SK-N-SH (cell line): ENCODE measurements around the gene SSTR5. TPM values are rescaled to one million over a fixed set of nuclear protein-coding genes. Genes with fewer than 3 reads are reported as not detected.

Experiments
- CTCF ChIA-PET: fragments of 300-600, 350-600 bp; formaldehyde crosslinking; extraction: SDS; loops from one replicate; lab custom pipeline; 2021; lab: Yijun Ruan, JAX
- POLR2A ChIA-PET: fragments of 350-600 bp; sonication (Branson Sonifier 250); formaldehyde crosslinking; extraction: SDS; loops from one replicate; lab custom pipeline; 2020; ENCODE audit warnings: antibody characterized with exemption, inconsistent platforms; lab: Yijun Ruan, JAX
- DNase-seq: peaks from one replicate; pipeline ENCODE4 v3.0.0; 2012
- H2AFZ ChIP-seq: fragments of 200-600 bp; sonication (generic); 2 replicates; pipeline ENCODE4 v1.8.1; 2016; ENCODE audit warnings: antibody characterized with exemption, mild to moderate bottlenecking, low read depth
- H3F3A ChIP-seq: fragments of 200-600 bp; sonication (generic); replicated peaks from 2 replicates; pipeline ENCODE3; 2016; ENCODE audit warnings: antibody characterized with exemption, mild to moderate bottlenecking; ENCODE audit not compliant: insufficient read depth
- H3K27ac ChIP-seq, 2 experiments: fragments of 200-500 bp in 1 of 2; fragments of 200-600 bp in 1 of 2; sonication (Bioruptor generic) in 1 of 2; sonication (generic), shearing (Covaris generic) in 1 of 2; 2 replicates each; pipeline versions ENCODE4 v1.5.1 to v1.6.1; 2014 to 2016; ENCODE audit warnings: low read depth in 2 of 2, inconsistent platforms in 1 of 2, low read length in 1 of 2, mild to moderate bottlenecking in 1 of 2, mixed read lengths in 1 of 2
- H3K27me3 ChIP-seq: fragments of 200-600 bp; sonication (generic), shearing (Covaris generic); 2 replicates; pipeline ENCODE4 v1.6.1; 2016; ENCODE audit warnings: mixed run types; ENCODE audit not compliant: insufficient read depth
- H3K36me3 ChIP-seq, 2 experiments: fragments of 200-500 bp in 1 of 2; fragments of 200-600 bp in 1 of 2; sonication (Bioruptor generic) in 1 of 2; sonication (generic) in 1 of 2; replicated peaks in 1 of 2; 2 replicates each; pipeline versions ENCODE3 to v1.5.1; 2014 to 2016; ENCODE audit warnings: low read length in 1 of 2, mild to moderate bottlenecking in 1 of 2; ENCODE audit not compliant: insufficient read depth in 2 of 2, control insufficient read depth in 1 of 2
- H3K4me1 ChIP-seq, 2 experiments: fragments of 200-500 bp in 1 of 2; fragments of 200-600 bp in 1 of 2; sonication (Bioruptor generic) in 1 of 2; sonication (generic), shearing (Covaris generic) in 1 of 2; 2 replicates each; pipeline versions ENCODE4 v1.5.1 to v1.6.1; 2014 to 2016; ENCODE audit warnings: low read depth in 1 of 2, low read length in 1 of 2, mixed run types in 1 of 2; ENCODE audit not compliant: insufficient read depth in 2 of 2, control insufficient read depth in 1 of 2
- H3K4me2 ChIP-seq: fragments of 200-600 bp; sonication (generic), shearing (Covaris generic); 2 replicates; pipeline ENCODE4 v1.6.1; 2017; ENCODE audit warnings: mixed run types
- H3K4me3 ChIP-seq, 2 experiments: fragments of 200-500 bp in 1 of 2; fragments of 200-600 bp in 1 of 2; sonication (Bioruptor generic) in 1 of 2; sonication (generic), shearing (Covaris generic) in 1 of 2; 2 replicates each; pipeline versions ENCODE4 v1.5.1 to v1.8.1; 2014 to 2016; ENCODE audit warnings: low read depth in 2 of 2, inconsistent platforms in 1 of 2, low read length in 1 of 2, mild to moderate bottlenecking in 1 of 2, mixed read lengths in 1 of 2, moderate library complexity in 1 of 2
- H3K79me2 ChIP-seq: fragments of 200-600 bp; sonication (generic); 2 replicates; pipeline ENCODE4 v1.8.1; 2017; ENCODE audit warnings: mild to moderate bottlenecking; ENCODE audit not compliant: insufficient read depth
- H3K9ac ChIP-seq: fragments of 200-600 bp; sonication (generic); 2 replicates; pipeline ENCODE4 v1.6.1; 2017; ENCODE audit warnings: mixed run types
- H3K9me2 ChIP-seq: fragments of 200-600 bp; sonication (generic); 2 replicates; pipeline ENCODE4 v1.6.1; 2017; ENCODE audit warnings: mixed run types
- H3K9me3 ChIP-seq: fragments of 200-600 bp; sonication (generic); 2 replicates; pipeline ENCODE4 v1.6.1; 2017; ENCODE audit warnings: mixed run types, mild to moderate bottlenecking, moderate library complexity
- H4K20me1 ChIP-seq: fragments of 200-600 bp; sonication (generic); 2 replicates; pipeline ENCODE4 v1.6.1; 2017; ENCODE audit warnings: mild to moderate bottlenecking, mixed run types; ENCODE audit not compliant: insufficient read depth
- ELF1 ChIP-seq: IDR thresholded peaks from 2 replicates; pipeline ENCODE4 v1.4.0; 2012
- EZH2phosphoT487 ChIP-seq: fragments of 200-600 bp; sonication (generic); IDR thresholded peaks from 2 replicates; pipeline ENCODE4 v1.6.1; 2017; ENCODE audit warnings: low read depth, mixed run types, mild to moderate bottlenecking, antibody characterized with exemption, moderate library complexity, borderline replicate concordance
- FOSL2 ChIP-seq: IDR thresholded peaks from 2 replicates; pipeline ENCODE4 v1.4.0; 2012; ENCODE audit warnings: low read depth, mild to moderate bottlenecking, moderate library complexity, borderline replicate concordance
- GABPA ChIP-seq: IDR thresholded peaks from 2 replicates; pipeline ENCODE4 v1.4.0; 2012; ENCODE audit warnings: low read depth, mild to moderate bottlenecking
- RCOR1 ChIP-seq: fragments of 150-350 bp; IDR thresholded peaks from 2 replicates; pipeline ENCODE4 v1.6.1; 2017; ENCODE audit warnings: antibody characterized with exemption, low read length
- RXRA ChIP-seq: IDR thresholded peaks from 2 replicates; pipeline ENCODE4 v1.4.0; 2012; ENCODE audit warnings: low read depth, mild to moderate bottlenecking, borderline replicate concordance
- SIN3A ChIP-seq: IDR thresholded peaks from 2 replicates; pipeline ENCODE4 v1.6.1; 2012; ENCODE audit warnings: low read depth, mild to moderate bottlenecking, low read length, moderate library complexity, borderline replicate concordance
- TAF1 ChIP-seq: IDR thresholded peaks from 2 replicates; pipeline ENCODE4 v1.6.1; 2012; ENCODE audit warnings: low read depth, mild to moderate bottlenecking, low read length, moderate library complexity, borderline replicate concordance
- TEAD4 ChIP-seq: IDR thresholded peaks from 2 replicates; pipeline ENCODE4 v1.4.0; 2012; ENCODE audit warnings: mild to moderate bottlenecking, borderline replicate concordance; ENCODE audit not compliant: insufficient read depth
- USF1 ChIP-seq: IDR thresholded peaks from 2 replicates; pipeline ENCODE4 v1.4.0; 2012; ENCODE audit warnings: low read depth, borderline replicate concordance
- YY1 ChIP-seq: IDR thresholded peaks from 2 replicates; pipeline ENCODE4 v1.4.0; 2012; ENCODE audit warnings: low read depth, mild to moderate bottlenecking
- ZBTB33 ChIP-seq: IDR thresholded peaks from 2 replicates; pipeline ENCODE4 v1.4.0; 2012; ENCODE audit warnings: low read depth, borderline replicate concordance
- WGBS: methylation state at CpG from one replicate; pipeline ENCODE4 v1.1.6; 2017; ENCODE audit warnings: low lambda C conversion rate; 5-methylcytosine and 5-hydroxymethylcytosine counted together
- polyA plus RNA-seq, 3 experiments: library from polyadenylated mRNA; depleted of rRNA; stranded (reverse); fragments of >200 nt; gene quantifications; 2 replicates each; pipeline ENCODE4 v1.2.3, GENCODE V29; 2012
- TF ChIP-seq, protein P1 (sequence below): IDR thresholded peaks from 2 replicates; pipeline ENCODE4 v1.4.0; 2012; ENCODE audit warnings: low read depth
- TF ChIP-seq, protein P2 (sequence below): IDR thresholded peaks from 2 replicates; pipeline ENCODE4; 2012

The SSTR5 gene
- polyA plus RNA-seq, 1 of the 3 experiments (the other 2 are of a cell fraction): not detected

- no peaks in the 10 kb centered on the region for H3K9me3 ChIP-seq
- POLR2A ChIA-PET: no interaction called here
- H3F3A ChIP-seq: no peaks in the 10 kb centered on the region
- no peaks in the 10 kb centered on the region for H3K79me2 ChIP-seq
- H3K9me2 ChIP-seq: no peaks in the 10 kb centered on the region
- peaks cover 73% of the 10 kb centered on the region for H3K27me3 ChIP-seq
- H4K20me1 ChIP-seq: 0 out of 2 replicates have a peak, but pooled peaks cover 2% of the 10 kb centered on the region
- no peak overlapping the region for H3K4me3 ChIP-seq
- H3K36me3 ChIP-seq: no peaks in the 10 kb centered on the region
- no peak overlapping the region for H3K4me2 ChIP-seq
- no peaks in the 10 kb centered on the region for H3K4me1 ChIP-seq
- no peak overlapping the region for H3K27ac ChIP-seq
- H3K9ac ChIP-seq: no peak overlapping the region
- H2AFZ ChIP-seq: no peak overlapping the region
- CTCF ChIA-PET: interaction anchor here (1.4 to 1.8 kb wide), 2 partner anchors 10 to 11 kb away, joined by 5 to 8 read pairs; no protein-coding TSS in a partner anchor
- 30% methylated on average over 14 of the region's 34 CpGs for WGBS
- DNase-seq: no peak
- no peak for TF ChIP-seq SIN3A
- no peak for TF ChIP-seq USF1
- TF ChIP-seq, protein P1, sequence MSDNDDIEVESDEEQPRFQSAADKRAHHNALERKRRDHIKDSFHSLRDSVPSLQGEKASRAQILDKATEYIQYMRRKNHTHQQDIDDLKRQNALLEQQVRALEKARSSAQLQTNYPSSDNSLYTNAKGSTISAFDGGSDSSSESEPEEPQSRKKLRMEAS: no peak
- no peak for TF ChIP-seq RCOR1
- TF ChIP-seq, protein P2, sequence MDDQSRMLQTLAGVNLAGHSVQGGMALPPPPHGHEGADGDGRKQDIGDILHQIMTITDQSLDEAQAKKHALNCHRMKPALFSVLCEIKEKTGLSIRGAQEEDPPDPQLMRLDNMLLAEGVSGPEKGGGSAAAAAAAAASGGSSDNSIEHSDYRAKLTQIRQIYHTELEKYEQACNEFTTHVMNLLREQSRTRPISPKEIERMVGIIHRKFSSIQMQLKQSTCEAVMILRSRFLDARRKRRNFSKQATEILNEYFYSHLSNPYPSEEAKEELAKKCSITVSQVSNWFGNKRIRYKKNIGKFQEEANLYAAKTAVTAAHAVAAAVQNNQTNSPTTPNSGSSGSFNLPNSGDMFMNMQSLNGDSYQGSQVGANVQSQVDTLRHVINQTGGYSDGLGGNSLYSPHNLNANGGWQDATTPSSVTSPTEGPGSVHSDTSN: no peak
- TF ChIP-seq GABPA: no peak
- TF ChIP-seq RXRA: no peak
- no peak for TF ChIP-seq TAF1
- TF ChIP-seq FOSL2: no peak
- no peak for TF ChIP-seq TEAD4
- no peak for TF ChIP-seq ZBTB33
- TF ChIP-seq ELF1: no peak
- no peak for TF ChIP-seq YY1
- no peak for TF ChIP-seq EZH2phosphoT487
Measured at GRCh38 chr16:1117176-1117900, 44.8 kb downstream of the SSTR5 start.
